Brain pericyte (primary cell): Measurements from ENCODE around the gene RBPJ.

ENCODE experiments used
- DNase-seq: peaks from one replicate; pipeline ENCODE4 v3.0.0-alpha.2; 2012; ENCODE audit warnings: low read depth, low spot score

The RBPJ gene

GRCh38 chr4:26320538-26321372, at the start of gene RBPJ:
TSS of gene RBPJ (plus strand) at chr4:26321014. CDS start at chr4:26321029, 15 bp downstream.
- peak; percentile 97 for DNase-seq

- DNase-seq = no peak
Measured at GRCh38 chr4:26271703-26272102, 49.1 kb upstream of the RBPJ start.

- no peak for DNase-seq
Measured at GRCh38 chr4:26272654-26273615, 47.9 kb upstream of the RBPJ start.

- no peak for DNase-seq
Measured at GRCh38 chr4:26273616-26273980, 47.2 kb upstream of the RBPJ start.

GRCh38 chr4:26275281-26275680, 45.5 kb upstream of the RBPJ start:
- no peak for DNase-seq

GRCh38 chr4:26279446-26279845, 41.4 kb upstream of the RBPJ start:
- DNase-seq = no peak

DNA sequence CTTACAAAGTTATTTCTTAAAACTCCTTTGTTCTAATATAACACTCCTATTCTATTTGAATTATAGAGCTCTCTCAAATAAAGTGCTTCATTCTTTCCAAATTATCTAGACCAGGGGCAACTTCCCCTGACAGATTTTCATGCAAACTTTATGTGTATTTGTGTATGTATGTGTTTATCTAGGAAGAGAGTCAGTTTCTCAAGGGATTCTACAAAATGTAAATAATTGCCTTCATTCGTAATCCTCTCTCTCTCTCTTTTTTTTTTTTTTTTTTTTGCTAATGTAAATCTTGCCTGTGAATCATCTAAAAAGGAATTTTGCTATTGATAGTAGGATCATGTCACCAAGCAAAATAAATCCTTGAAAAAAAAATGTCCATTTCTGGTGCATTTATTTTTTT, 38.9 kb upstream of the RBPJ start:
- DNase-seq = no peak

- DNase-seq = no peak
Measured at GRCh38 chr4:26284536-26284935, 36.3 kb upstream of the RBPJ start.

- no peak for DNase-seq
Measured at GRCh38 chr4:26285272-26285671, 35.5 kb upstream of the RBPJ start.

DNA sequence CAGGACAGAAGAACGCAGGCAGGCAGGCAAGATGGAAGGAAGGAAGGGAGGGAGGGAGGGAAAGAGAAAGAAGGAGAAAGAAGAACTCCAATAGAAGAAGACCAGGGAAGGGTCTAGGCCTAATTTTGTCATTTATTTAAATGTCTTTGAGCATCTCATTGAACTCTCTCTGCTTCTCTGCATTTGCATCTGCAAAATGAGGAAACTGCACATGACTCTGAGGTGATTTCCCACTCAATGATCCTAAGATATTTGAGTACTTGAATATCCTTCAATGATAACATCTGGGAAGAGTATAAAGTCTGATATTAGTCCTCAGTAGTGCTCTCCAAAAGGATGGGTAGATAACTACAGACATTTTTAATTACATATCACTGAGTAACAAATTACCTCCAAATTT, 33.1 kb upstream of the RBPJ start:
- no peak for DNase-seq

DNA sequence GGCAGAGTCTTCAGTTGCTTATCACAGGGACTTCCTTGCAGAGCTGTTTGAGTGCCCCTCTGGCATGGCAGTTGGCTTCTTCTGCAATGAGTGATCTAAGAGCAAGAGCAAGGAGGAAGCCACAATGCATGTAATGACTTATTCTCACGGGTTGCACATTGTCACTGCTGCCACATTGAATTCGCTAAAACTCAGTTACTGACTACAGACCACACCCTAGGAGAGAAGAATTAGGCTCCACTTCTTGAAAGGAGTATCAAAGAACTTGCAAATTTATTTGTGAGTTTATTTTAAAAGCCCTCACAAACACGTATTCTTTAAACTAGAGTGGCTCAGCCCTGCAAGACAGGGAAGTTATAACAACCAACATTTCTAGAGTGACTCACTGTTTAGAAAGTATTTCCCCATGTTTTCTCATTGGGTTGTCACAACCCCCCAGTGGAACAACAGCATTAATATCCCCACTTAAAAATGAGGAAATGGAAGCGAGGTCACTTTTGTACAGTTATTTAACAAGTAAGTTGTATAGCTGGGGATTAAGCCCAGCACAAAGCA, 32.4 kb upstream of the RBPJ start:
- DNase-seq = no peak

GRCh38 chr4:26289401-26289800, 31.4 kb upstream of the RBPJ start:
- DNase-seq = no peak

DNA sequence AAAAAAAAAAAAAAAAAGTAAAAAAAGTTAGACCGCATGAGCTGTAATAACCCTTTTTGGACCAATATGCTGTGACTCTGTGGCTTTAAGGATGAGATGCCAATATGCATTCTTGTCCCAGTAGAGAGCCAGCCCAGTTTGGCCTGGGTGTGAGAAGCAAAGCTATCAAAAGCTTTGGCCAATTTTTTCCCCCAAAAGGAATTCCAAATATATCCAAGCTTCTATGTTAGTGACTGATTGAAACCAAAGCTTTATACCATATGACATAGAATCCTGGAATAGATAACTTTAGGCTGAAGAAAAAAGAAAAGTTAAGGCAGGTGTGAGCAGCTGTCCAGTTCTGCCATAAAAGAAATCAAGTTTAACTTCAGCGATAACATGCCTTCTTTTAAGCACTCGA, 30.5 kb upstream of the RBPJ start:
- no peak for DNase-seq

- no peak for DNase-seq
Measured at GRCh38 chr4:26294904-26295303, 25.9 kb upstream of the RBPJ start.

DNA sequence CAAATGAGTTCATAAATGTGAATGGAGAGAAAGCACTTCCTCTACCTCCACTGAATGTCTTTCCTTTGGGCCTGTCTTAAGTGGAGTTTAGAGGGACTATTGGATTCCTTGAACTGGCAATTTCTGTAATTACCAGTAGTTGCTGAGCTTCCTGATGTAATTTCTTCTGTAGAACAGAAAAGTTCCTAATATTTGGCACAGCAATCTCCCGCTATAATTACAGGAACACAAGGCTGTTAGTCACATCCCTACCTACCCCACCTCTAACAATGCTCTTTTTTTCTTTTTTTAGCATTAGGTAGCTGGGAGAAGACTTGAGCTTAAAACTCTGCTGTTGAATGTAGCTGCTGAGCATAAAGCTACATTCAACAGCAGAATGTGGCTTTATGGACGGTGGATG, 24.8 kb upstream of the RBPJ start:
- no peak for DNase-seq

- no peak for DNase-seq
Measured at GRCh38 chr4:26296514-26296913, 24.3 kb upstream of the RBPJ start.

- no peak for DNase-seq
Measured at GRCh38 chr4:26297219-26297618, 23.6 kb upstream of the RBPJ start.

- DNase-seq = no peak
Measured at GRCh38 chr4:26298198-26298947, 22.4 kb upstream of the RBPJ start.

GRCh38 chr4:26299254-26299882, 21.4 kb upstream of the RBPJ start:
- DNase-seq = no peak

GRCh38 chr4:26300314-26301307, 20.2 kb upstream of the RBPJ start:
- no peak for DNase-seq
